Head of caudate nucleus (tissue), 42 donors: ENCODE data around the gene MAD1L1.
A peak's percentile ranks its signal among the peaks of the same experiment; 100 is the strongest.

Experiments
- DNase-seq, 42 donors: peaks; one replicate each; pipeline versions ENCODE4 v3.0.0 to v3.0.0-alpha.2; 2020 to 2021; ENCODE audit warnings: mixed read lengths in 7 of 42
- intact Hi-C: fragments of 100-400 bp; cut with DNase I; formaldehyde crosslinking; loops from one replicate; pipeline ENCODE4 v1.15.0; 2022

MAD1L1 gene

DNA sequence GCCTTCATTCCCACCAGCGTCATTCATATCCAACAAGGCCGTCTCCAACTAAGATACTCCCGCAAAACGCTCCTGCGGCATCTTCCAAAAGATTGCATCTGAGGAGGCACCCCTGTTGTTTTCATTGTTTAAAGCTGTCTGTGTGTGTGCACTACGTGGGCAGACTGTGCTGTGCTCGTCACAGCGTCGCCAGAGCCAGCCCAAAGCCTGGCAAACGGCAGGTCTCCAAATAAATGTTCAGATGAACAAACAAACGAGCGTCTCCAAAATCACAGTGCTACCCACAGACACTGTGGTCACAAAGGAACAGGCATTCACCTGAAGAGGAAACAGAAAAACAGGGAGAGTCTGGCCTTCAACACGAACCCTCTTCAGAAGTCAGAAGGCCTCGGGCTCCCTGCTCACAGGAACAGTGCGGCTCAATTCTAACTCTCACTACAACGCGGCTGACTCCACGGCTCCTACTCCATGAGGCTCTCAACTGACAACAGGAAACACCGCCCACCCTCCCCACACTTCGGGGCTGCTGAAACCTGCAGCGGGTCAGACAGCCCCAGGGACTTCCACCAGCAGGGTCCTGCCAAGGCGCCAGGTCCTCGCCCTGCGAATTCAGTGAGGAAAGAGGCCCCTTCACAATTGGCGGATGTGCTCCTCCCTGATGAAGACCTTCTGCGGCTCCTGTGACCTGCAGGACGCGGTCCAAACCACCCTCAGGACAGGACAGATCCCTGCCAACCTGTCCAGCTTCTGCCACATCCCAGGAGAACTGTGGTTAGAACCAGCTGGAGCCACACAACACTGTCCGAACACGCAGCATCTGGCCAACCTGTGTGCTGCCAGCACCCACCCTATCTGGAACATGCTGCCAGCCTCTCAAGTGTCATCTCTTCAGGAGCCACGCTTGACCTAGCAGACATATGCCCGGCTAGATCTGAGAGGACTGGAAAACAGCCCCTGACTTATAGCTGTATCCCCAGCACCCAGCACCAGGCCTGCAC lies 36.1 kb downstream of the MAD1L1 start:
- intact Hi-C loops = no loop called here
- DNase-seq = peak in 6 of 42 donors; percentile 10 to 36 (median 21)

DNA sequence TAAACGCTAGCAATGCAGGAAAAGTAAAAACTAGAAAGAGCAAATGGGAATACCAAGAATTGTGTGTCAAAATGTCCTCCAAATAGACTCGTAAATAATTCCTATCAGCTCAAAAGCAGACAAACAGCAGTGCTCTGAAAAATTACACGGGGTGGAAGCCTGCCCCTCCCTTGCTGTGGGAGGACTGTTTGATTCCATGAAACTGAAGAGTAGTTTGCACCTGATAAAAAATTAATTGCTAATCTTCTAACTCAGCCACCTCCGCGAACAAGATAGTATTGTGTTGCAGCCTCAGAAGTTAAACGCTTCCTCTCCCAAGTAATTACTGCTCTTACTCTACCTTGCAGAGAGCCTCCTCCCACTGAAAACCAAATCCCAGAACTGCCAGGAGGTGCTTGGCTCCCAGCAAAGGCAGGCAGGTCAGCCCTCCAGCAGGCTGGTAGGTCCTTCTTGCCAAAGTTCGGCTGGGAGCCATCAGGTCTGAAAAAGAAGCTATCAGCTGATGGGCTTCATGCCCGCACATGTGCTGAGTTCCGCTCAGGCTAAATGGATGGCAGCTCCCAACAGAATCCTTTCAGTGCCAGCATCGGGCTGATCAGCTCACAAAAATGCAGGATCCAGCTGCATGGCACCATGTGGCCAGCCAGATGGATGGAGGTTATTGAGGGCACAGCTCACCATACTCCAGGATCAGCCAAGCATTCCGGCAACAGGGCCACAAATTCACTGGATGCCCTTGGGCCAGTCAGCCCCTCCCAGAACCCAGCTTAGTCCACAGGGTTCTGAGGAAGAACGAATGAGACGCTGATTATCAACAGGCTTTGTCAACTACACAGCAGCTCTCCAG lies 37.1 kb downstream of the MAD1L1 start:
- DNase-seq = peak; percentile 29 to 84 (median 64)
- intact Hi-C loops = no loop called here

GRCh38 chr7:2193575-2194305 lies 39.0 kb downstream of the MAD1L1 start:
- intact Hi-C loops = no loop called here
- DNase-seq = peak in 5 of 42 donors; percentile 10 to 30 (median 15)

- intact Hi-C loops = no loop called here
- peak in 6 of 42 donors; percentile 12 to 44 (median 24) for DNase-seq
Observed at GRCh38 chr7:2192831-2193534, 39.8 kb downstream of the MAD1L1 start.

DNA sequence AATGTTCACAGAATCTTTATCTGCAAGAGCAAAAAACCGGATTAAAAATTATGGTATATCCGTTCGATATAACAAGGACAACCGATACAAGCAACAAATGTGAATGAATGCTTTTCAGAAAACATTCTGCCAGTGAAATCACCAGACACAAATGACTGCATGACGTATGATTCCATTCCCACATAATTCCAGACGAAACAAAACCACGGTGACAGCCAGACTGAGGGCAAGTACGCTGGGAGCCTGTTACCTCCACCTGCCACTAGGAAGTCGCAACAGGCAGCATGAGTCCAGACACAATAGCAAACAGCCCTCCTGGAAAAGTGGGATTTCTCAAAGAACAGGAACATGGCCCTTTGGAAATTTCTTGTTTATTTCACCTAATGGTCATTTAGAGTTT lies 41.7 kb downstream of the MAD1L1 start:
- DNase-seq = peak in 1 of 42 donors; percentile 15
- intact Hi-C loops = no loop called here

DNA sequence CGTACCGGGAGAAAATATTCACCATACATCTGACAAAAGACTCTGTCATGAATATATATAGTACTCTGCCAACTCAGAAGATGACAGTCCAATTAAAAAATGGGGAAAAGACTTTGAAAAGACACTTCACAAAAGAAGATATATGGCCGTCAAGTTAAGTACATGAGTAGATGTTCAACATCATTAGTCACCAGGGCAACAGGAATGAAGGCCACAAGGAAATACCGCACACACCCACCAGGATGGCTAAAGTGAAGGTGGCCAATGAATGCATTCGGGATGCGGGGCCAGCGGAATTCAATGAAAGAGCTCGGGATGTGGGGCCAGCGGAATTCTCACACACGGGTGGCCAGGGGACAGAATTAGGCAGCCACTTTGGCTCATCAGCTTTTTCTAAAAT lies 42.2 kb downstream of the MAD1L1 start:
- DNase-seq = peak in 4 of 42 donors; percentile 15 to 32 (median 22)
- intact Hi-C loops = no loop called here

GRCh38 chr7:2186166-2186565 lies 46.6 kb downstream of the MAD1L1 start:
- intact Hi-C loops = no loop called here
- no peak for DNase-seq

DNA sequence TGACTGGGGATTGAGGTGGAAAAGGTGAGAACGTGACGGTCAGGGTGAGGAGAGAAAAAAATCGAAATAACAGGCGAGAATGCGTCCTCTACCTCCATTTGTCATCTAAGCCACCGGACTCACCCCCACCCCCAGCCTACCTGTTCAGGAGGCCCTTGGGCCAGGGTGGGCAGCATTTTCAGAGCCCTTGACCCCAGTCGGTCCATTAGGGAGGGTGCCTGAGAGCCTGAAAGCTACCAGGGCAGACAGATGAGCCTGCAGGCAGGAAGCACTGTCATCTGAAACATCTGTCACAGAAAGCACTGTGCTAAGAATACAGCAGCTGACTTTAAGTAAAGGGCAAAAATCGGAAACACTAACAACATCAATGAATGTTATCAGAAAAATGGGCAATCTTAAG lies 47.0 kb downstream of the MAD1L1 start:
- intact Hi-C loops = no loop called here
- peak in 3 of 42 donors; percentile 3 to 29 (median 10) for DNase-seq

DNA sequence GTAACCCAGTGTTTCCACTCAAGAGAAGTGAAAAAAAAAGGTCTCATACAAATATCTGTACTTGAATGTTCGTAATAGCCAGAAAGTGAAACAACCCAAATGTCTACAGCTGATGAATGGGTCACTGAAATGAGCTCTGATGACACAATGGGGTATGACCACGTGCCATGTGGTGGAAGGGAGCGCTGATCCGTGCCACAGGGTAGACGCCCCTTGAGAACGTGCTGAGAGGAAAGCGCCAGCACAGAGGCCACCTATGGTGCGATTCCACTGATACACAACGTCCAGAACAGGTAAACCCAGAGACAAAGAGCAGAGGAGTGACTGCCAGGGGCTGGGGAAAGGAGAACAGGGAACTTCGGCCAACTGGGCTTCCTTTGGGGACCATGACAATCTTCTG lies 50.3 kb downstream of the MAD1L1 start:
- DNase-seq = peak in 3 of 42 donors; percentile 7 to 39 (median 24)

DNA sequence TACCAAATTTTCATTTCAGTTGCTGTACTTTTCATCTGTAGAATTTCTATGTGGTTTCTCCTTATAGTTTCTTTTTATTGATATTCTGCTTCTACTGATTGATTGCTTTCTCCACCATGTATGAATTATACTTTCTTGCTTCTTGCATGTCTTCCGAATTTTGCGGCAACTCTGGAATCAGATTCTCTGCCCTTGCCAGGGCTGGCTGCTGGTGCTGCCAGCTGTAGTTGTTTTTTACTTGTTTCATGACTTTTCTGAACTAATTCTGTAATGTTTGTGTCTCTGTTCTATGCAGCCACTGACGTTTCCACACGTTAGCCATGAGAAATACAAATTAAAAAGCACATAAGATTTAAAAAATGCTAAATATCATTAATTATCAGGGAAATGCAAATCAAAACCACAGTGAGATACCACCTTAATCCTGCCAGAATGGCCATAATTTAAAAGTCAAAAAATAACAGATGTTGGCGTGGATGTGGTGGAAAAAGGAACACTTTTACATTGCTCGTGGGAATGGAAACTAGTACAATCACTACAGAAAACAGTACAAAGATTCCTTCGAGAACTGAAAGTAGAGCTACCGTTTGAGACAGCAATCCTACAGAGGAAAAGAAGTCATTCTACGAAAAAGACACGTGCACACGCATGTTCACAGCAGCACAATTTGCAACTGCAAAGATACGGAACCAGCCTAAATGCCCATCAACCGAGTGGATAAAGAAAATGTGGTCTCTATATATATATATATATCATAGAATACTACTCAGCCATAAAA lies 51.5 kb downstream of the MAD1L1 start:
- intact Hi-C loops = no loop called here

More for the DNA sequence above, 50.3 kb downstream of the MAD1L1 start:
- intact Hi-C loops = no loop called here

GRCh38 chr7:2180081-2180480 lies 52.7 kb downstream of the MAD1L1 start:
- peak in 1 of 42 donors; percentile 32 for DNase-seq
- intact Hi-C loops = no loop called here

More for the DNA sequence above, 51.5 kb downstream of the MAD1L1 start:
- no peak for DNase-seq

DNA sequence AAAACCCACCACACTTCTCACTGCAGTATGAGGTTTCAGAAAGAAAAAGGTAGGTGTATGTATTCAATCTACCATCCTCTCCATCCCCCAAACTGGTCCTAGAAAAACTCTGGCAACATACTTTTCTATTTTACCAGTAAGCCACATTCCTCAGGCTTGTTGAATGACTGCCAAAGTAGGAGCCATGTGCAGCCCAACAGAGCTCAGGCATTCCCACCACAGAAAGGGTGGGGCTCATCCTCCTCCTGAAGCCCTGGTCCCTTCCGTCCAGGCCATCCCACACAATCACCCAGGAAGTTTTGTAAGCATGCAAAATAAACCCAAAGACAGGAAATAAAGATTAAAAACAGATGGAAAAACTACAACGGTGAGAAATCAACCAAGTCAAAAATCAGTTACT lies 57.2 kb downstream of the MAD1L1 start:
- DNase-seq = no peak
- intact Hi-C loops = no loop called here

DNA sequence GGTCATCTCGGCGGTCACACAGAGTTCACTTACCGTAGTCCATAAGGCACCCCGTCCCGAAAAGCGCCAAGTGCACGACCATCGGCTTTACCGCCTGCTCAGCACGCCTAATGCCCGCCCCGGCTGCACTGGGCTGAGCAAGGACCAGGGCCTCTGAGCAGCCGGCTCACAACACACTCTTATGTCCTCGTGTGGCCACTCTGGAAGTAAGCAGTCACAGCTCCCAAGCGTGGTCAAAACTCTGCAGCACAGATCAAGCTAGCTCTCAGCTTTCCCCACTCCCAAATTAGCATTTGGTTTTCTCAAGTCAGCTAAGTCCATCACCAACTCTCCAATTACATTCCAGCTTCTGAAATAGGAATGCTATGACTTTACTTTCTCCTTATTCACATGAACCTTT lies 57.7 kb downstream of the MAD1L1 start:
- intact Hi-C loops = no loop called here
- DNase-seq = peak in 2 of 42 donors; percentile 5 to 20

GRCh38 chr7:2173189-2173827 lies 59.4 kb downstream of the MAD1L1 start:
- intact Hi-C loops = no loop called here
- peak in 3 of 42 donors; percentile 4 to 28 (median 14) for DNase-seq

- intact Hi-C loops = no loop called here
- peak in 3 of 42 donors; percentile 8 to 35 (median 19) for DNase-seq
Observed at GRCh38 chr7:2172311-2173188, 60.2 kb downstream of the MAD1L1 start.

DNA sequence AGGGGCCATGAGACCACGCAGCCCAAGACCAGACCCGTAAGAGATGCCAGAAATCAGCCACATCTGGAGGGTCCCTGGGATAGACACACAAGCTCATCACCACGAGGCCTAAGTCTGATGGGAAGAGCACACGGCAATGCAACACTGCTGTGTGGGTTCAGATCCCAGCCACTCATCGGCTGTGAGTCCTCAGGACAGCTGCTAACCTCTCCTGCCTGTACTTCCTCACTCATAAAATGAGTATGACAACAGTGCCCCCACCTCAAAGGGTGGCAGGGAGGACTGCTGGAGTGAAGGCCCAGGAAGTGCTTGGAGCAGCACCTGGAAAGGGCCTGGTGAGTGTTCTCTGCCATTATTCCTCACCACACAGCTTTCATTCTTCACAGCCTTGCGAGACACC lies 60.9 kb downstream of the MAD1L1 start:
- intact Hi-C loops = no loop called here
- DNase-seq = peak in 1 of 42 donors; percentile 3
